COR-L47 (cell line): ENCODE data around the gene HOXD12.

ENCODE experiments used
- DNase-seq: peaks from one replicate; lab custom pipeline; 2025; lab: John Stamatoyannopoulos, UW

HOXD12 gene

GRCh38 chr2:176105078-176105729 lies 5.6 kb downstream of the HOXD12 start:
- no peak for DNase-seq

- DNase-seq = no peak
Observed at GRCh38 chr2:176105730-176106580, 6.4 kb downstream of the HOXD12 start.

GRCh38 chr2:176106581-176107539 lies 7.3 kb downstream of the HOXD12 start, which contains the start of gene HOXD11:
HOXD11 (plus strand) TSS chr2:176107280; CDS start chr2:176107356, 76 bp downstream.
- peak; percentile 86 for DNase-seq

- peak; percentile 23 for DNase-seq
Observed at GRCh38 chr2:176107731-176108181, 8.2 kb downstream of the HOXD12 start.

- no peak for DNase-seq
Observed at GRCh38 chr2:176109192-176109901, 9.8 kb downstream of the HOXD12 start.

- DNase-seq = no peak
Observed at GRCh38 chr2:176109946-176110345, 10.4 kb downstream of the HOXD12 start.

GRCh38 chr2:176110415-176111308 lies 11.1 kb downstream of the HOXD12 start:
- no peak for DNase-seq

- no peak for DNase-seq
Observed at GRCh38 chr2:176111309-176111663, 11.7 kb downstream of the HOXD12 start.

GRCh38 chr2:176111846-176112374 lies 12.3 kb downstream of the HOXD12 start:
- no peak for DNase-seq

- DNase-seq = no peak
Observed at GRCh38 chr2:176112375-176113302, 13.0 kb downstream of the HOXD12 start.

GRCh38 chr2:176114120-176114929 lies 14.7 kb downstream of the HOXD12 start:
- peak; percentile 83 for DNase-seq

GRCh38 chr2:176114930-176115625 lies 15.5 kb downstream of the HOXD12 start:
- no peak for DNase-seq

GRCh38 chr2:176115883-176116813 lies 16.6 kb downstream of the HOXD12 start, which contains the start of gene HOXD10:
HOXD10 (plus strand) TSS chr2:176116778; CDS start chr2:176116834, 56 bp downstream.
- no peak for DNase-seq

GRCh38 chr2:176117162-176117822 lies 17.7 kb downstream of the HOXD12 start:
- DNase-seq = no peak

GRCh38 chr2:176117823-176118371 lies 18.3 kb downstream of the HOXD12 start:
- DNase-seq = no peak
